ENCODE measurements around the gene GPR63.
"Not testable (repeated sequence)": the region's sequence is repeated elsewhere in the genome, so short reads cannot be mapped to it uniquely, and the experiment has no call there.

Gene GPR63, protein sequence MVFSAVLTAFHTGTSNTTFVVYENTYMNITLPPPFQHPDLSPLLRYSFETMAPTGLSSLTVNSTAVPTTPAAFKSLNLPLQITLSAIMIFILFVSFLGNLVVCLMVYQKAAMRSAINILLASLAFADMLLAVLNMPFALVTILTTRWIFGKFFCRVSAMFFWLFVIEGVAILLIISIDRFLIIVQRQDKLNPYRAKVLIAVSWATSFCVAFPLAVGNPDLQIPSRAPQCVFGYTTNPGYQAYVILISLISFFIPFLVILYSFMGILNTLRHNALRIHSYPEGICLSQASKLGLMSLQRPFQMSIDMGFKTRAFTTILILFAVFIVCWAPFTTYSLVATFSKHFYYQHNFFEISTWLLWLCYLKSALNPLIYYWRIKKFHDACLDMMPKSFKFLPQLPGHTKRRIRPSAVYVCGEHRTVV

DNA sequence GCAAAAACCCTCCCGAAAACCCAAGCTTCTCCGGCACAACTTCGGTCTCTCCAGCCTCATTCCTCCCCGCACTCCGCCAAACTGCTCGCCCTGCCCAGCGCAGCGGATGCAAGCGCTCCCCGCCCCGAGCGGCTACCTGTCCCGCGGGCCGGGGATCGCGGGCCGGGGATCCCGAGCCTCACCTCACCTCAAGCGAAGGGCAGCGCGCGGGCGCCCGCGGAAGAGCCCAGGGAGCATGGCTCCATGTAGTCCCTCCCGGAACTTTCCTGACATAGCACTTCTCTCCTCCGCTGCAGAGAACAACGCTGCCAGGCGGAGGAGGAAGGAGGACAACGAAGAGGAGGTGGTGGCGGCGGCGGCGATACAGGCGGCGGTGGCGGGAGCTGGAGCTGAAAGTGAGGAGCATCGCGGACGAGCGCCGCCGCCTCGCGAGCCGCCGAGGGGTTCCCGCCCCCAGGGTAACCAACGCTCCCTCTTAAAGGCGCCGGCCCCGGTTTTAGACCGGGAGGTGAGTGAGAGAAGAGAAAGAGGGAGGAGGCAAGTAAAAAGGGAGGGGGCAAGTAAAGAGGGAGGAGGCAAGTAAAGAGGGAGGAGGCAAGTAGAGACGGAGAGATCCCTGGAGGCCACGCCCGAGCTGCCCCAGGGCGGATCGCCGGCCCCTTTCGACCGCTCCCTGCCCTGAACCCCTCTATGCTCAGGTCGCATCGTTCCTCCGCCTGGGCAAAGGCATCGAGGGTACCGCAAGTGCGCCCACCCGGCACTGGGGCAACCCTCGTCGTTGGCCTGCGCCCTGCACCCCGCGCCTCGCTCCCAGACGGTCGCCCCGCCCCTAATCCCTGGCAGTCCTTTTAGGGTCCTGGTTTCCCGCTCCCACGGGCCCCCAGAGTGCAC, at the start of gene GPR63:
Gene GPR63, minus strand, starts transcription at position 397 of the 891 bp plus-strand sequence. CDS start 37,746 bp downstream, outside the sequence.
- no peaks in the 10 kb centered on the region for H3K36me3 Mint-ChIP-seq (ENCODE audit: low read depth)
- H3K27me3 Mint-ChIP-seq, result peaks cover 54% of the 10 kb centered on the region
- peak within 1 kb of the TSS; percentile 74 for H3K27ac Mint-ChIP-seq
- H3K4me3 Mint-ChIP-seq, result peak within 1 kb of the TSS; percentile 89
- H3K9me3 Mint-ChIP-seq, result no peaks in the 10 kb centered on the region
- H3K4me1 Mint-ChIP-seq (ENCODE audit: low read depth), result peaks cover 14% of the 10 kb centered on the region

DNA sequence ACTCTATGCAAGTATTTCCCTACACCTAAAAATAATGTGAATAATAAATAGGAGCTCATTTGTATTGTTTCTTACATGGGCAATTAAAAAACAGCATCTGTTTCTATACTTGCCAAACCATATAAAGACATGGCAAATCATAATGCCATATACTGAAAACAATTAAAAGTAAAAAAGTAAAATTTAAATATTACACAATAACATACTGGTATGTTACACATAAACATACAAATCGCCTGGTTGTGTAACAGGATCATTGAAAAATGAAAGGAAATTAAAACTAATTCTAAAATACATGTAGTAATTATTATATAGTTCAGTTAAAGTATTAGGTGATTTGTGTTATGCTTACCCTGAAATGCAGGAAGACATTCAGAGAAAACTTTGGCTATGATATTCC, 49.2 kb upstream of the GPR63 start:
- Mint-ChIP-seq H3K36me3 (ENCODE audit: low read depth) (no peaks in the 10 kb centered on the region), H3K27ac (no peak overlapping the region), H3K4me3 (no peak overlapping the region), H3K9me3 (no peaks in the 10 kb centered on the region), H3K4me1 (ENCODE audit: low read depth) (peaks cover 16% of the 10 kb centered on the region), H3K27me3 (no peaks in the 10 kb centered on the region)

DNA sequence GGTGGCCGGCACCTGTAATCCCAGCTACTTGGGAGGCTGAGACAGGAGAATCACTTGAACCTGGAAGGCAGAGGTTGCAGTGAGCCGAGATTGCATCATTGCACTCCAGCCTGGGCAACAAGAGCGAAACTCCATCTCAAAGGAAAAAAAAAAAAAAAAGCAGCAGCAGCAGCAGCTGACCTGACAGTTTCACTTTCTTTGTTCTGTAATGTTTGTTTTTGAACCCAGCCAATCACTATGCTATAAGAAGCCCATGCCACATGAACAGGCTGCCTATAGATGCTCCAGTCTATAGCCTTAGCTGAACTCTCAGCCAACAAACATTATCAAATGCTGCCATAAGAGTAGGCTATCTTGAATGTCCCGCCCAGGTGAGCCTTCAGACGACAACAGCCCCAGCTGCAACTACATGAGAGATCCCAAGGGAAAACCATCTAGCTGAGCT, 47.9 kb upstream of the GPR63 start:
- not testable (repeated sequence) for H3K4me3 Mint-ChIP-seq; H3K36me3 Mint-ChIP-seq (ENCODE audit: low read depth); H3K27me3 Mint-ChIP-seq; H3K9me3 Mint-ChIP-seq; H3K27ac Mint-ChIP-seq
- peaks cover 16% of the 10 kb centered on the region for H3K4me1 Mint-ChIP-seq (ENCODE audit: low read depth)

DNA sequence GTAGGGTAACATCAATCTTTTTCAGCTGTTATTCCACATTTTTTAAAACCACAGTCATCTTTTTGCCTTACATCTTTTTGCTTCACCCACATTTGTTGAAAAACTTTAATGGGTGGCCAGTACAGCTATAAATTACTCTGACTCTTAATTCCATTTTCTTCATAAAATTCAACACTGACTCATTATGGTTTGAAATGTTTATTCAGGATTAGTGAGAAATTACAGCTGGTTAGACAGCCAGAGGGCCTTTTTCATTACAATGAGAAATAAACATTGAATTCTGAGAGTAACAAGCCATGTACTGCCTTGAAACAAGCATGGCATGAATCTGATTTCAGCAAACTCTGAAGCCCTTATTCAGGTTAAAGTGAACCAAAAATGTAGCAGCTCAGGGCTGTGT, 40.9 kb upstream of the GPR63 start:
- no peak overlapping the region for H3K27ac Mint-ChIP-seq
- no peak overlapping the region for H3K4me3 Mint-ChIP-seq
- peaks cover 11% of the 10 kb centered on the region for H3K27me3 Mint-ChIP-seq
- no peaks in the 10 kb centered on the region for H3K36me3 Mint-ChIP-seq (ENCODE audit: low read depth)
- H3K9me3 Mint-ChIP-seq, result no peaks in the 10 kb centered on the region
- H3K4me1 Mint-ChIP-seq (ENCODE audit: low read depth), result no peaks in the 10 kb centered on the region

DNA sequence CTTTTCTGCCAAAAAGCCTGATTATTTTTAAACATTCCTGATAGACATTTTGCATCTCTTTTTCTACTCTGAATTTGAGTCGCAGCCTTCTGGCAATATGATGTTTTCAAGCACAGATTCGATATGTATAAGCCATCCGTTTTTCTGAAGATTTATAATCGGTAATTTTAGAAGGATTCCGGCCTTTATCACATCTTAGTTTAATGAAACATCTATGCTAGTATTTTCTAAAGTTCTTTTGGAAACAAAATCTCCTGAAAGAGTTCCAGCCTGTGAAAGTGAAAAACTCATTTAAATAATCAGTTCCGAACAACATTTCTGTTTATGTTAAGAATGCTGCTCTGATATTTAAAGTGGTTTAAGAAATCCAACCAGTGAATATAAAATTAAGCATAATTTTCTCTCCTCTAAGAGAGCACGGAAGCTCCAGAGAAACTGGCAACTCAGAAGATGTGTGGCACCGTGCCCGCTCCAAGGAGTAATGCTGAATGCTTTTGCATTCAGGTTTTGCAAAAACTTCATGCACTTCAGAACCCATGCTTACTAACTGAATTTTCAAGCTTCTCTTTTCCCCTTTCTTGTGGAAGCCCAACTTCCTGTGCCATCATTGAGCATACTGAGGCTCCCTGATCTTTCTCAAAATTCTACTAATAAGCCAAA, 39.7 kb upstream of the GPR63 start:
- no peaks in the 10 kb centered on the region for H3K9me3 Mint-ChIP-seq
- no peaks in the 10 kb centered on the region for H3K4me1 Mint-ChIP-seq (ENCODE audit: low read depth)
- H3K27ac Mint-ChIP-seq, result no peak overlapping the region
- peaks cover 15% of the 10 kb centered on the region for H3K27me3 Mint-ChIP-seq
- H3K4me3 Mint-ChIP-seq, result no peak overlapping the region
- no peaks in the 10 kb centered on the region for H3K36me3 Mint-ChIP-seq (ENCODE audit: low read depth)

DNA sequence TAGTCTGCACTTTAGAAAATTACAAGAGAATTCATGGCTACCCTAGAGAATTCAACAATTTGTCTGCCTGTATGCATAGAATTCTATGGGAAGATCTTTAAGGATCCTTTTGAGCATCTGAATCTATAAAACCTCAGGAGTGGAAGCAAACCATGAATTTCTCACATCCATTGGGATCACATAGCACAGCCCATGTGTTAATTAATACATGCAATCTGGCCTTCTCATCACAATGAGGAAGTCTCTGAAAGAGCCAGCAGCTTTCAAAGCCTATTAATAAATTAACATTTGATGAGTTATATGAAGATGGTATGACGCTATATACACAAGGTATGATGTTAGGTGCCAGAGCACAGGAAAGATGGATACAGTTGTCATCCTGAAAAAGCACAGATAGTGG, 35.7 kb upstream of the GPR63 start:
- Mint-ChIP-seq H3K4me3 (no peak overlapping the region), H3K27ac (no peak overlapping the region), H3K36me3 (ENCODE audit: low read depth) (no peaks in the 10 kb centered on the region), H3K4me1 (ENCODE audit: low read depth) (no peaks in the 10 kb centered on the region), H3K27me3 (peaks cover 15% of the 10 kb centered on the region), H3K9me3 (no peaks in the 10 kb centered on the region)

DNA sequence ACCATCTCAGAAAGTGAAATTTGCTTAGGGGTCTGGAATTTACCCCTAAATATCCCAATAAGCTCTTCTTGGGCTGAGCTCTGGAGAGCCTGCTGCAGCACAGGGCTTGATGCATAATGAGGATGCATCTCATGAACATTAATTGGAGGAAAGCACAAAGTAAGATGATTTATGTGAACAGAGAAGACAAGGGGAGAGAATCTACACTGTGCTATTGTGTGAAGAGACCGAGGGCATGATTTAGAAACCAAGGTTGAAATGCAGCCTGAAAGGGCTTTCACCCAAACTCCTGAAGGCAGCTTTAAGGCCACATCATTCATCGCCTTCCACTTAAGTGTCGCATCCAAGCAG, 27.8 kb upstream of the GPR63 start:
- Mint-ChIP-seq H3K4me1 (ENCODE audit: low read depth) (no peaks in the 10 kb centered on the region), H3K4me3 (no peak overlapping the region), H3K9me3 (no peaks in the 10 kb centered on the region), H3K36me3 (ENCODE audit: low read depth) (no peaks in the 10 kb centered on the region), H3K27ac (no peak overlapping the region), H3K27me3 (peaks cover 36% of the 10 kb centered on the region)

DNA sequence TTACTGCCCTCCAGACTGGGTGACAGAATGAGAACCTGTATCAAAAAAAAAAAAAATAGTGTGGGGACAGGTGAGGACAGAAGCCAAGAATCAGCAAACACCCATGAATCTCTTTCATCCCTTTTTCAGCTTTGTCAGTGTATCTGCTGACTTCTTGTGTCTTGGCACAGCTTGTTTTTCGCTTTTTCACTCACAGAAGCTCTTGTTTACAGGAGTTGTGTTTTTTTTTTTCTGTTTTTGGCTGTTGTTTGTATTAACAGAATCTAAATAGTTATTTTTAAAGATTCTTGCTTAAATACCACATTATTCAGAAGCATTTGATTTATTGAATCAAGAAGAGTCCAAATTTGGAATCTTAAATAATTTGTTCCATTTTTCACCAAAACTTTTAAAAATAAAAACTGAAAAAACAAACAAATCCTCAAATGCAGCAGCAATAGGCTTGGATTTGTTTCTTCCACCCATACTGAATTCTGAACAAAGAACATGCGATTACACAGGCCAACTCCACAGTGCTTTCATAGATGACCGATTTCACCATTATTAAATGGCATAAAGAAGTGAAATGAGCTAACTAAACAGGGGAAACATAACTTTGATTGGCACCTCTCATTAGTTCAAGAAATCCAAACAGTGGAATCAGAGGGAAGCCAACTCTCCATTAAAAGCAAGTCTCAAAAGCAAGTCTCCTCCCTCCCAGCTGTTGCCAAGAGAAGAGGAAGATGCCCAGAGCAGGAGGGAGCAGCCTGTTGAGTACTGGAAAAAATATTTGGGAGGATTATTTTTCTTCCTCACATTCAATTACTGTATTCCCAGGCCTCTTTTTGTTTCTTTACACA, 27.2 kb upstream of the GPR63 start:
- Mint-ChIP-seq H3K9me3 (no peaks in the 10 kb centered on the region), H3K36me3 (ENCODE audit: low read depth) (no peaks in the 10 kb centered on the region), H3K27me3 (peaks cover 39% of the 10 kb centered on the region), H3K4me3 (no peak overlapping the region), H3K27ac (no peak overlapping the region), H3K4me1 (ENCODE audit: low read depth) (no peaks in the 10 kb centered on the region)

DNA sequence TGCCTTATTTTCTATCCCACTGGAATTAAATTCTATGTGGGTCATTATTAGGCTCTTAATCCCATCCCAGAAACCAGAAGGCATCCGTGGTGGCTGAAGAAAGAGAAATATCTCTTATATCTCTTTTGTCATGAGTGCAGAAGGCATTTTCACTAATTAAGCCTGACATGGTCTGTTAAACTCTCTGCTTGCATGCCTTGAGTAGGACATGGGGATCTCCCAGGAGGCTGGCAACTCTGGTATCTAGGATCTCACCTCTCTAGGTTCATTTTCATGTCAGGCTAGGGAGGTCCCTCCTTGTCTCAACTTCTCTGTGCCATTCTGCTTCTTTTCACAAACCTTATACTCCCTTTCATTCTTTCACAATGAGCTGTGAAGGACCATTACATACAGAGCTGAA, 25.3 kb upstream of the GPR63 start:
- Mint-ChIP-seq H3K27ac (no peak overlapping the region), H3K4me3 (no peak overlapping the region), H3K36me3 (ENCODE audit: low read depth) (no peaks in the 10 kb centered on the region), H3K4me1 (ENCODE audit: low read depth) (no peaks in the 10 kb centered on the region), H3K27me3 (peaks cover 36% of the 10 kb centered on the region), H3K9me3 (no peaks in the 10 kb centered on the region)

DNA sequence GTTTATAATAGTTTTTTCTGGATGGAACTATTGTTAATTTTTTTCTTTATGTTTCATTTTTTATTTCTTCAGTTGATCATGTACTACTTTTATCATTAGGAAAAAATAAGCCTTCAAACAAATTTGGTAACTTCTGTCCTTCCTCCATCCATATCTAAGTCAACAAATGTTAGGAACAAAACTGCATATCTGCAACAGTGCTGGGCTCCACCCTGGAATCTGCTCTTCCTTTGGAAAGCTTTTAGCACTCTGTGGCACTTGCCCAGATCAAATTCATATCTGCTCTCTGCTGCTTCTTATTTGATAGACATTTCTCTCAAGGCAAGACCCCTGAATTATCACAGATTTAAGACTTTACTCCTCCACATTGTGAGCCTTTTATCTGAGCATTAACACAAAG, 24.3 kb upstream of the GPR63 start:
- Mint-ChIP-seq H3K27ac (no peak overlapping the region), H3K4me1 (ENCODE audit: low read depth) (no peaks in the 10 kb centered on the region), H3K36me3 (ENCODE audit: low read depth) (no peaks in the 10 kb centered on the region), H3K9me3 (no peaks in the 10 kb centered on the region), H3K4me3 (no peak overlapping the region), H3K27me3 (peaks cover 38% of the 10 kb centered on the region)

DNA sequence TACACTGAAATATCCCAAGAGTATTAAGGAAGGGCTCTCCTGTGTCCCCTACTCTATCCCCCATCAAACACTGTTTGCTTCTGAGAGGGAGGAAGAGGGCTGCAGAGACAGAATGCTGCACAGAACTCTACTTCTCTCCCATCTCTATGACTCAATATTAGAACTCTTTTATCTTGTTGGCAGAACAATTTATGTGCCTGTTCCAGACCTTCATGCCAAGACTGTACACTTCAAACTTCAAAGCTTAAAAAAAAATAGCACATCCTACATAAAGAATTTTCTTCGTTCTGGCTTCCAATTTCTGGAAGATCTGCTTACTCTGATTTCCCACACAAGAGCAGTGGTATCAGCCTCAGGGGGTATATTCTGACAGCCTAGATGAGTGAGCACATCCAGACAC, 19.6 kb upstream of the GPR63 start:
- H3K4me3 Mint-ChIP-seq, result no peak overlapping the region
- no peaks in the 10 kb centered on the region for H3K4me1 Mint-ChIP-seq (ENCODE audit: low read depth)
- H3K27me3 Mint-ChIP-seq, result peaks cover 22% of the 10 kb centered on the region
- H3K27ac Mint-ChIP-seq, result no peak overlapping the region
- no peaks in the 10 kb centered on the region for H3K36me3 Mint-ChIP-seq (ENCODE audit: low read depth)
- no peaks in the 10 kb centered on the region for H3K9me3 Mint-ChIP-seq

DNA sequence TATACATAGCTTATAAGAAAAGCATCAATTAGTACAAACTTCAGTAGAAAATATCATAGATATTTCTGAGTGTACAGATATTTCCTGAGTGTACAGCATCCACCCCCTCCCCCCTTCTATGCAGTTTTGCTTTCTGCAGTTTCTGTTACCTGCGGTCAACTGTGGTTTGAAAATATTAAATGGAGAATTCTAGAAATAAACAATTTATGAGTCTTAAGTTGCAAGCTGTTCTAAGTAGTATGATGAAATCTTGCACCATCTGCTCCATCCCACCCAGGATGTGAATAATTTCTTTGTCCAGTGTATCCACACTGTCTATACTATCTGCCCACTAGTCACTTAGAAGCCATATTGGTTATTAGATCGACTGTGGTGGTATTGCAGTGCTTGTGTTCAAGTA, 15.8 kb upstream of the GPR63 start:
- no peaks in the 10 kb centered on the region for H3K4me1 Mint-ChIP-seq (ENCODE audit: low read depth)
- no peaks in the 10 kb centered on the region for H3K9me3 Mint-ChIP-seq
- H3K27ac Mint-ChIP-seq, result no peak overlapping the region
- H3K36me3 Mint-ChIP-seq (ENCODE audit: low read depth), result no peaks in the 10 kb centered on the region
- no peak overlapping the region for H3K4me3 Mint-ChIP-seq
- H3K27me3 Mint-ChIP-seq, result peaks cover 16% of the 10 kb centered on the region

DNA sequence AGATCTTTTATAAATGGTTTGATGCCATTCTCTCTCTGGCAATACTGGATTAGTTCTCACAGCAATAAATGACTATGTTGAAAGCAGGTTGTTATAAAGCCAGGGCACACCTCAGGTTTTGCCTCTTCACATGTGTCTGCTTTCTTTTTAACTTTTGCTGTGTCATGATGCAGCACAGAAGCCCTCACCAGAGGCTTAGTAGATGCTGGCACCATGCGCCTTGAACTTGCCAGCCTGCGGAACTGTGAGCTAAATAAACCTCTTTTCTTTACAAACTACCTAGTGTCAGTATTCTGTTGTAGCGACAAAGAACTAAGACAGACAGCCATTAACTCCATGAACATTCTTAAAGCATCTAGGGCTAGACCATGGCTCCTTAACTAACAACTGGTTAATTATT, 15.3 kb upstream of the GPR63 start:
- Mint-ChIP-seq H3K27me3 (peaks cover 14% of the 10 kb centered on the region), H3K9me3 (no peaks in the 10 kb centered on the region), H3K27ac (no peak overlapping the region)

DNA sequence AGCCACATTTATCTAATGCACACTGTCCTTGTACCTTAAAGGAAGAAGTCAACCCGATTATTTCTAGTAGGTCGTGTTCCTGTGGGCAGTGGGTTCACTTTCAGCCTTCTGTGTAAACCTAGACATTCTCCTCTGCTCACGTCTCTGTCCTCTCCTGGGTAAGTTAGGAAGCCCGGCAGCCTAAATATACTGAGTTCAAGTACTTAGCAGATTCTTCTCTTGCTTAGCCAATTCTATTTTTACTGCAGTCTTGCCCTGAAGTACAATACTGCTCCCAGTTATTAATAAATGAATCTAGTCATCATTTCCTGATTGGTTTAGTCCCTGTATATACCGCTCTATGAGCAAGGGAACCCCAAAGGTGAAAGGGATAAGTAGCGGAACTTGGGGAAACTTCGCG, 14.6 kb upstream of the GPR63 start:
- Mint-ChIP-seq H3K27ac (no peak overlapping the region), H3K9me3 (no peaks in the 10 kb centered on the region), H3K27me3 (peaks cover 17% of the 10 kb centered on the region), H3K4me1 (ENCODE audit: low read depth) (no peaks in the 10 kb centered on the region), H3K4me3 (no peak overlapping the region), H3K36me3 (ENCODE audit: low read depth) (no peaks in the 10 kb centered on the region)

More for the DNA sequence above, 15.3 kb upstream of the GPR63 start:
- no peaks in the 10 kb centered on the region for H3K4me1 Mint-ChIP-seq (ENCODE audit: low read depth)
- no peak overlapping the region for H3K4me3 Mint-ChIP-seq
- H3K36me3 Mint-ChIP-seq (ENCODE audit: low read depth), result no peaks in the 10 kb centered on the region

Data from stimulated activated naive CD8-positive, alpha-beta T cell treated with anti-CD3 and anti-CD28 coated beads, Interleukin-15, Interleukin-2, amounts not matched to agents 100 ng/mL and 50 ng/mL, for 24 hours (primary cell).